Keratinocyte (primary cell): ENCODE measurements around the gene CRTAP. TPM values are rescaled to one million over a fixed set of nuclear protein-coding genes. Genes with fewer than 3 reads are reported as not detected.
"Not testable (repeated sequence)": the region's sequence is repeated elsewhere in the genome, so short reads cannot be mapped to it uniquely, and the experiment has no call there.

Source experiments
- DNase-seq: peaks from one replicate; pipeline ENCODE4 v3.0.0-alpha.2; 2011; ENCODE audit warnings: low read depth, missing footprints, low spot score
- FAIRE-seq: peaks from 2 replicates; lab custom pipeline; 2011; peaks lifted over from hg19 to GRCh38; lab: Jason Lieb, UNC
- H2AFZ ChIP-seq: 2 replicates; pipeline ENCODE4 v1.6.0; 2012; ENCODE audit warnings: low read length, control low read depth, inconsistent platforms; ENCODE audit not compliant: control insufficient read depth
- H3K27ac ChIP-seq: 2 replicates; pipeline ENCODE4 v1.5.1; 2011; ENCODE audit warnings: low read length; ENCODE audit not compliant: control insufficient read depth, insufficient read depth
- H3K27me3 ChIP-seq: 3 replicates; pipeline ENCODE4 v1.6.0; 2011; ENCODE audit warnings: low read length; ENCODE audit not compliant: control insufficient read depth, insufficient read depth; ENCODE audit errors: extremely low read depth
- H3K36me3 ChIP-seq, 2 experiments: 2 replicates in 1 of 2; 3 replicates in 1 of 2; pipeline ENCODE4 v1.5.1; 2011; ENCODE audit warnings: low read length in 2 of 2, mild to moderate bottlenecking in 1 of 2; ENCODE audit not compliant: control insufficient read depth in 2 of 2, insufficient read depth in 2 of 2; ENCODE audit errors: extremely low read depth in 1 of 2
- H3K4me1 ChIP-seq: 3 replicates; pipeline ENCODE4 v1.5.1; 2011; ENCODE audit warnings: low read length; ENCODE audit not compliant: control insufficient read depth, insufficient read depth; ENCODE audit errors: extremely low read depth
- H3K4me2 ChIP-seq: 3 replicates; pipeline ENCODE4 v1.6.0; 2011; ENCODE audit warnings: low read depth, low read length; ENCODE audit not compliant: control insufficient read depth, insufficient read depth; ENCODE audit errors: extremely low read depth
- H3K4me3 ChIP-seq, 3 experiments: fragments of 200-600 bp in 1 of 3; sonication (generic) in 1 of 3; 2 replicates in 2 of 3; 3 replicates in 1 of 3; pipeline ENCODE4 v1.5.1; 2011 to 2016; ENCODE audit warnings: low read length in 3 of 3, mild to moderate bottlenecking in 3 of 3, control low read depth in 2 of 3, inconsistent platforms in 1 of 3, low read depth in 1 of 3, mixed read lengths in 1 of 3, mixed run types in 1 of 3, moderate library complexity in 1 of 3; ENCODE audit not compliant: control insufficient read depth in 2 of 3, insufficient read depth in 2 of 3; ENCODE audit errors: extremely low read depth in 1 of 3
- H3K79me2 ChIP-seq: 2 replicates; pipeline ENCODE4 v1.6.0; 2012; ENCODE audit warnings: low read length; ENCODE audit not compliant: control insufficient read depth, insufficient read depth
- H3K9ac ChIP-seq: 3 replicates; pipeline ENCODE4 v1.6.0; 2011; ENCODE audit warnings: low read length; ENCODE audit not compliant: control insufficient read depth, insufficient read depth; ENCODE audit errors: extremely low read depth
- H3K9me1 ChIP-seq: 3 replicates; pipeline ENCODE4 v1.6.0; 2011; ENCODE audit warnings: low read length; ENCODE audit not compliant: control insufficient read depth, insufficient read depth; ENCODE audit errors: extremely low read depth
- H3K9me3 ChIP-seq: 2 replicates; pipeline ENCODE4 v1.5.1; 2012; ENCODE audit warnings: low read depth, low read length; ENCODE audit not compliant: control insufficient read depth
- H4K20me1 ChIP-seq: 3 replicates; pipeline ENCODE4 v1.6.0; 2011; ENCODE audit warnings: low read length; ENCODE audit not compliant: control insufficient read depth, insufficient read depth; ENCODE audit errors: extremely low read depth
- CTCF ChIP-seq, 3 experiments: IDR thresholded peaks in 1 of 3; conservative IDR thresholded peaks in 1 of 3; optimal IDR thresholded peaks in 1 of 3; 2 replicates in 2 of 3; 3 replicates in 1 of 3; pipeline versions ENCODE3 to v1.5.1; 2011; ENCODE audit warnings: low read length in 3 of 3, mild to moderate bottlenecking in 3 of 3, moderate library complexity in 2 of 3, control low read depth in 1 of 3, inconsistent platforms in 1 of 3; ENCODE audit not compliant: insufficient read depth in 2 of 3; ENCODE audit errors: extremely low read depth in 1 of 3
- EZH2 ChIP-seq: IDR thresholded peaks from one replicate; pipeline ENCODE4 v1.6.1; 2012; ENCODE audit warnings: inconsistent platforms, mild to moderate bottlenecking, low read length, moderate library complexity
- dilution Hi-C: fragments of 300-500 bp; cut with MboI; formaldehyde crosslinking; loops from one replicate; pipeline ENCODE4 v1.7.0; 2020; ENCODE audit warnings: low sequenced_read_pairs; ENCODE audit not compliant: extremely low pct_ligation_motif_present
- polyA plus RNA-seq, 5 experiments: library from polyadenylated mRNA; depleted of rRNA in 3 of 5; stranded (reverse) in 3 of 5; stranded (forward) in 1 of 5; unstranded in 1 of 5; fragments of >200 nt; gene quantifications; 1 replicate in 1 of 5; 2 replicates in 3 of 5; 3 replicates in 1 of 5; pipeline versions ENCODE4 v1.2.1 to v1.2.3, GENCODE V29; 2011 to 2012; ENCODE audit warnings: missing spikeins in 2 of 5, low read depth in 1 of 5, low replicate concordance in 1 of 5

CRTAP gene
- polyA plus RNA-seq, 1 donor (not counting 4 experiments of a cell fraction or from before 2014, with no cell fraction given) = 170 TPM

- dilution Hi-C loops = no loop called here
- no peaks in the 10 kb centered on the region for H3K9me1 ChIP-seq
- TF ChIP-seq CTCF (optimal IDR thresholded peaks at IDR 0.05 in 1 of 3, IDR thresholded peaks at IDR 0.05 in 1 of 3, conservative IDR thresholded peaks at IDR 0.05 in 1 of 3; ENCODE audit: extremely low read depth in 1 of 3, insufficient read depth in 2 of 3, low read length in 3 of 3) (no peak), EZH2 (no peak)
- H3K4me3 ChIP-seq = no peak overlapping the region
- H3K4me1 ChIP-seq = no peaks in the 10 kb centered on the region
- DNase-seq (no peak), FAIRE-seq (no peak)
- peaks cover 5% of the 10 kb centered on the region for H4K20me1 ChIP-seq
- H3K4me2 ChIP-seq = no peak overlapping the region
- H3K36me3 ChIP-seq = peaks cover 0 to 5% of the 10 kb centered on the region in 2 experiments
- no peak overlapping the region for H3K9ac ChIP-seq
- no peaks in the 10 kb centered on the region for H3K9me3 ChIP-seq
- no peaks in the 10 kb centered on the region for H3K27me3 ChIP-seq
- H3K27ac ChIP-seq = no peak overlapping the region
- no peak overlapping the region for H2AFZ ChIP-seq
- H3K79me2 ChIP-seq = peaks cover 21% of the 10 kb centered on the region
Measured at GRCh38 chr3:33077976-33078375, 35.8 kb upstream of the CRTAP start.

DNA sequence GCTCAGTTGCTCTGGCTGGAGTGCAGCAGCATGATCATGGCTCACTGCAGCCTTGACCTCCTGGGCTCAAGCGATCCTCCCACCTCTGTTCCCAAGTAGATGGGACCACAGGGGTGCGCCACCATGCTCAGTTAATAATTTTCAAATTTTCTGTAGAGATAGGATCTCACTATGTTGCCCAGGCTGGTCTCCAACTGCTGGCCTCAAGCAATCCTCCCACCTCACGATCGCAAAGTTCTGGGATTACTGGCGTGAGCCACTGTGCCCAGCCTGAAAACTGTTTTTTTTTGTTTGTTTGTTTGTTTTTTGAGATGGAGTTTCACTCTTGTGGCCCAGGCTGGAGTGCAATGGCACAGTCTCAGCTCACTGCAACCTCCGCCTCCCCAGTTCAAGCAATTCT lies 34.0 kb upstream of the CRTAP start:
- H4K20me1 ChIP-seq, H2AFZ ChIP-seq, H3K36me3 ChIP-seq, dilution Hi-C loops, H3K4me3 ChIP-seq, DNase-seq, H3K4me1 ChIP-seq, FAIRE-seq, H3K9me1 ChIP-seq, H3K27me3 ChIP-seq, H3K4me2 ChIP-seq, H3K9me3 ChIP-seq, H3K9ac ChIP-seq, H3K27ac ChIP-seq: not testable (repeated sequence)
- peaks cover 31% of the 10 kb centered on the region for H3K79me2 ChIP-seq

DNA sequence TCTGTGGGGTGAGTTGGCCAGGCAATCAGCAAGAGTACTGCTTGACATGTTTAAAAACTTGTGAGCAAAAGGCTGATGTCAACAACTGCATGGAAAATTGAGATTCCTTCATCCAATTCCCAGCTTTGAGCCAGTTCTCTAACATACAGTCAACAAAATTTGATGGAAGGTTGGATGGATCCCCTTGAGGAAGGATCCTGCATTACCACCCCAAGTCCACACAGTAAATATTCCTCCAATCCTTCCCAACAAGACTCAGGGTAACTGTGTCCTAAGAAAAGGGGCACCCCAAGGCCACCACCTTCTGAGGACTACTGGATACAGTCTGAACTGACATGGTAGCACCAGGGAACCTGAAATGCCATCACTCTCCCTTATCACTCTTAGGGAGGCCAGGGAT lies 32.0 kb upstream of the CRTAP start:
- TF ChIP-seq CTCF (optimal IDR thresholded peaks at IDR 0.05 in 1 of 3, IDR thresholded peaks at IDR 0.05 in 1 of 3, conservative IDR thresholded peaks at IDR 0.05 in 1 of 3; ENCODE audit: extremely low read depth in 1 of 3, insufficient read depth in 2 of 3, low read length in 3 of 3) = no peak
- TF ChIP-seq EZH2 = no peak
- Histone ChIP-seq H3K27ac (no peak overlapping the region), H3K79me2 (peaks cover 43% of the 10 kb centered on the region), H3K36me3 (peaks cover 0 to 5% of the 10 kb centered on the region in 2 experiments), H3K27me3 (no peaks in the 10 kb centered on the region), H3K4me1 (no peaks in the 10 kb centered on the region), H3K4me2 (no peak overlapping the region), H3K9ac (no peak overlapping the region), H3K9me3 (no peaks in the 10 kb centered on the region), H3K9me1 (no peaks in the 10 kb centered on the region), H3K4me3 (no peak overlapping the region), H2AFZ (no peak overlapping the region), H4K20me1 (peaks cover 5% of the 10 kb centered on the region)
- DNase-seq (no peak), FAIRE-seq (no peak)
- dilution Hi-C loops = no loop called here
